Activated T-helper 9 cell treated with anti-CD3 and anti-CD28 coated beads, Interleukin-2, amount 50 U/mL, for 16 hours (primary cell): ENCODE results near the gene TYMP.
"Not testable (repeated sequence)": the region's sequence is repeated elsewhere in the genome, so short reads cannot be mapped to it uniquely, and the experiment has no call there.

Source experiments
- DNase-seq: peaks from one replicate; pipeline ENCODE4 v3.0.0-alpha.2; 2020; ENCODE audit warnings: low read depth

The TYMP gene

GRCh38 chr22:50523806-50524675, 5.8 kb downstream of the TYMP start:
- no peak for DNase-seq

- no peak for DNase-seq
These were observed 6.4 kb downstream of the TYMP start for GRCh38 chr22:50523458-50523805.

DNA sequence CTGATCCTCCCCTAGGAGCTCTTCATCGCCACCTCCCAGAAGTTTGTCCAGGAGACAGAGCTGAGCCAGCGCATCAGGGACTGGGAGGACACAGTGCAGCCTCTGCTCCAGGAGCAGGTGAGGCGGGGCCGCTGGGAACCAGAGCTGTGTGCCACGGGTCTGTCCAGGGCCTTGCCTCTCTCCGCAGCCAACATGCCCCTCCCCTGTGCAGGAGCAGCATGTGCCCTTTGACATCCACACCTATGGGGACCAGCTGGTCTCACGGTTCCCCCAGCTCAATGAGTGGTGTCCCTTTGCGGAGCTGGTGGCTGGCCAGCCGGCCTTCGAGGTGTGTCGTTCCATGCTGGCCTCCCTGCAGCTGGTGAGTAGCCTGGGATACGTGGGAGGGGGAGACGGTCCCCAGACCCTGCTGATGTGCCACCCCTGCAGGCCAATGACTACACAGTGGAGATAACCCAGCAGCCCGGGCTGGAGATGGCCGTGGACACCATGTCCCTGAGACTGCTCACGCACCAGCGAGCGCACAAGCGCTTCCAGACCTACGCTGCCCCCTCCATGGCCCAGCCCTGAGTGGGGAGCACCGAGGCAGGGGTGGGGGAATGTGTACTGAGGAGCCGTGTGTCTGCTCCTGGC, 6.9 kb downstream of the TYMP start:
- no peak for DNase-seq

- DNase-seq = no peak
These were observed 7.5 kb downstream of the TYMP start for GRCh38 chr22:50522208-50522805.

GRCh38 chr22:50521710-50522109, 8.1 kb downstream of the TYMP start:
- no peak for DNase-seq

DNA sequence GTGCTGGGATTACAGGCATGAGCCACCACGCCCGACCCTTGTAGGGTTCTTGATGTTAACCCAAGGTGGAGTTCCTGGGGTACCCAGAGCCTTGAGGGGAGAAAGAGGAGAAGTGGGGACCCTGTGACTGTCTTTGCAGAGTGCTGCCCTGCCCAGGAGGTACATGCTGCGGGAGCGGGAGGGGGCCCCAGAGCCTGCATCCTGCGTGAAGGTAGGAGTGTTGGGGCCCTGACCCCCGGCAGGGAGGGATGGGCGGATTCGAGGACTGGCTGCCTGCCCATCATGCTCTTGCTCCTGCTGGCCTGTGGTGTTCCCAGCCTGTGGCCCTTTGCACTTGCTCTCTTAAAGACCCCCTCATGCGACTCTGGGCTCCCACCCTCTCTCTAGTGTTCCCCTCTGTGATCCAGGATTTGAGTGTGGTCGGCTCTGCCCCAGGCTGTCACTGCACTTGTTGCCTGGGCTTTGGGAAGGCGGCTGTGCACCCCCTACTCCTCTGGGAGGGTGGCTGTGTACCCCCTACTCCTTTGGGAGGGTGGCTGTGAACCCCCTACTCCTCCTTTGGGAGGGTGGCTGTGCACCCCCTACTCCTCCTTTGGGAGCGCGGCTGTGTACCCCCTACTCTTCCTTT, 8.9 kb downstream of the TYMP start:
- DNase-seq = no peak

DNA sequence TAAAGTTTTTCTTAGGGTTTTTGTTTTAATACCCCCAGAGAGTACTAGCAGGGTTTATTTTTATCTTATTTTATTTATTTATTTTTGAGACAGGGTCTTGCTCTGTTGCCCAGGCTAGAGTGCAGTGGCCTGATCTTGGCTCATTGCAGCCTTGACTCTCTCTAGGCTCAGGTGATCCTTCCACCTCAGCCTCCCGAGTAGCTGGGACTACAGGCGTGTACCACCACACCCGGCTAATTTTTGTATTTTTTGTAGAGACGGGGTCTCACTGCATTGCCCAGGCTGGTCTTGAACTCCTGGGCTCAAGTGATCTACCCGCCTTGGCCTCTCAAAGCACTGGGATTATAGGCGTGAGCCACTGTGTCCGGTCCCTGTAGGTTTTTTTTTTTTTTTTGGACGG, 9.6 kb downstream of the TYMP start:
- not testable (repeated sequence) for DNase-seq

- DNase-seq = no peak
These were observed 10.7 kb downstream of the TYMP start for GRCh38 chr22:50519151-50519550.

DNA sequence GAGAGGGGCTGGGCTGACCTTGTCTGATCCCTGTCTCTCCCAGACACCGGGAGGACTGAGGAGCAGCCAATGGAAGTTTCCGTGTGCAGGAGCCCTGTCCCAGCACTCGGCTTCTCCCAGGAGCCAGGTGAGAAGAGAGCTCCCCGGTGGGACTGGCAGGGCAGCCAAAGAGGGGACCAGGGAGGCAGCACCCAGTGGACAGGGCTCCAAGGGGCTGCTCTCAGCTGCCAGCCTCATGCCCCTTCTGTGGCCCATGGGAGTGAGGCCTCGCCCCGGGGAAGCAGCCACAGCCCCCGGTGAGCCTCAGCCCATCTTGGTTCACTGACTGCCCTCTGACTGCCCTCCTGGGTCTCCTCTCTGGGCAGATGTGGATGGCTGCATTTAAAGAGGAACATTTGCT, 11.2 kb downstream of the TYMP start:
- no peak for DNase-seq

GRCh38 chr22:50517495-50518260, 12.1 kb downstream of the TYMP start:
- no peak for DNase-seq

- no peak for DNase-seq
These were observed 12.9 kb downstream of the TYMP start for GRCh38 chr22:50516891-50517290.

DNA sequence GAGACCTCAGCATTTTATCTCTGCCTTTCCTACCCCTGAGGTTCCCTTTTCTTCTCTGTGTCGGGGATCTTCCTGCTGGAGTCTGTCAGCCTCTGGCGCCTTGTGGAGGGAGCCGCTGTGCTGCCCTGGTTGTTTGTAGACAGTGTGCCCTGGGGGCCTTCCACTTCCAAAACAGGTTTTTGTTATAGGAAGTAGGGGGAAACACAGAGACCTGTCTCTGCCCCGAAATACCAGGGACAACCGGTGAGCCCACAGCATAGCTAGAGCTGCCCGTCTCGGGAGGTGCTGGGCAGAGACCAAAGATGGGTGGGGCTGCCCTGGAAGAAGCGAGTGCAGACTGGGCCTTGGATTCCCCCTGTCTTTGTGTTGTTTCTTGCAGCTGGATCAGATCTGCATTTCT, 13.7 kb downstream of the TYMP start:
- no peak for DNase-seq

DNA sequence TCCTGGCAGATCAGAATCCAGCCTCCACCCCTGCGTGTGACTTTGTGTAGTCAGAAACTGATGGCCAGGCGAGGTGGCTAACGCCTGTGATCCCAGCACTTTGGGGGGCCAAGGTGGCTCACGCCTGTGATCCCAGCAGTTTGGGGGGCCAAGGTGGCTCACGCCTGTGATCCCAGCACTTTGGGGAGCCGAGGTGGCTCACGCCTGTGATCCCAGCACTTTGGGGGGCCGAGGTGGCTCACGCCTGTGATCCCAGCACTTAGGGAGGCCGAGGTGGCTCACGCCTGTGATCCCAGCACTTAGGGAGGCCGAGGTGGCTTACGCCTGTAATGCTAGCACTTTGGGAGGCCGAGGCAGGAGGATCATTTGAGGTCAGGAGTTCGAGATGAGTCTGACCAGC, 16.6 kb downstream of the TYMP start:
- DNase-seq = no peak

DNA sequence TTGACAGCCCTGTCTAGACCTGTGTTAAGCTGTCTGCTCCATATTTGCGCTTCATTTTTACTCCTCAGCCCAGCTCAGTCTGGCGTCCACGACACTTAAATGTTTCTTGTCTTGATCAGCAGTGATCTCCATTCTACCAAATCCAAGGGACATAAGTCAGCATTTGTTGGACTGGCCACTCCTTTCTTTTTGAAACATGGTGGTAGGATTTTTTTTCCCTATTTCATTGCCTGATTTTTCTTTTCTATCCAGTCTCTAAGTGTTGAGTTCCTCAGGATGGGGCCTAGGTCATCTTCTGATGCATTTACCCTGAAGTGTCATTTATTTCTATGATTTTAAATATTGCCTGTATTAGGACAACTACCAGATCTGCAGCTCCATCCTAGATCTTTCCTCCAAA, 20.9 kb downstream of the TYMP start:
- DNase-seq = no peak

- DNase-seq = peak; percentile 97
These were observed 21.6 kb downstream of the TYMP start, which contains the start of gene NCAPH2 for GRCh38 chr22:50507991-50508884. Gene NCAPH2, plus strand, starts transcription at chr22:50508224. Its CDS starts 114 bp downstream, at chr22:50508338.

GRCh38 chr22:50507421-50507990, 22.3 kb downstream of the TYMP start, which contains the start of gene LMF2:
Gene LMF2, minus strand, starts transcription at chr22:50507702. Its CDS starts 27 bp downstream, at chr22:50507675.
- peak; percentile 91 for DNase-seq

- no peak for DNase-seq
These were observed 23.0 kb downstream of the TYMP start for GRCh38 chr22:50506611-50507420.

GRCh38 chr22:50505776-50506610, 23.8 kb downstream of the TYMP start:
- DNase-seq = no peak
